ENCODE results near the gene IL26.

- TF ChIP-seq RFX5 (IDR thresholded peaks at IDR 0.05) (no peak), RAD21 (conservative IDR thresholded peaks at IDR 0.05 in 1 of 2, IDR thresholded peaks at IDR 0.05 in 1 of 2) (no peak)
- TF ChIP-seq, protein P1, sequence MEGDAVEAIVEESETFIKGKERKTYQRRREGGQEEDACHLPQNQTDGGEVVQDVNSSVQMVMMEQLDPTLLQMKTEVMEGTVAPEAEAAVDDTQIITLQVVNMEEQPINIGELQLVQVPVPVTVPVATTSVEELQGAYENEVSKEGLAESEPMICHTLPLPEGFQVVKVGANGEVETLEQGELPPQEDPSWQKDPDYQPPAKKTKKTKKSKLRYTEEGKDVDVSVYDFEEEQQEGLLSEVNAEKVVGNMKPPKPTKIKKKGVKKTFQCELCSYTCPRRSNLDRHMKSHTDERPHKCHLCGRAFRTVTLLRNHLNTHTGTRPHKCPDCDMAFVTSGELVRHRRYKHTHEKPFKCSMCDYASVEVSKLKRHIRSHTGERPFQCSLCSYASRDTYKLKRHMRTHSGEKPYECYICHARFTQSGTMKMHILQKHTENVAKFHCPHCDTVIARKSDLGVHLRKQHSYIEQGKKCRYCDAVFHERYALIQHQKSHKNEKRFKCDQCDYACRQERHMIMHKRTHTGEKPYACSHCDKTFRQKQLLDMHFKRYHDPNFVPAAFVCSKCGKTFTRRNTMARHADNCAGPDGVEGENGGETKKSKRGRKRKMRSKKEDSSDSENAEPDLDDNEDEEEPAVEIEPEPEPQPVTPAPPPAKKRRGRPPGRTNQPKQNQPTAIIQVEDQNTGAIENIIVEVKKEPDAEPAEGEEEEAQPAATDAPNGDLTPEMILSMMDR (IDR thresholded peaks at IDR 0.05), result no peak
- TF ChIP-seq, protein P2, sequence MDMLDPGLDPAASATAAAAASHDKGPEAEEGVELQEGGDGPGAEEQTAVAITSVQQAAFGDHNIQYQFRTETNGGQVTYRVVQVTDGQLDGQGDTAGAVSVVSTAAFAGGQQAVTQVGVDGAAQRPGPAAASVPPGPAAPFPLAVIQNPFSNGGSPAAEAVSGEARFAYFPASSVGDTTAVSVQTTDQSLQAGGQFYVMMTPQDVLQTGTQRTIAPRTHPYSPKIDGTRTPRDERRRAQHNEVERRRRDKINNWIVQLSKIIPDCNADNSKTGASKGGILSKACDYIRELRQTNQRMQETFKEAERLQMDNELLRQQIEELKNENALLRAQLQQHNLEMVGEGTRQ (IDR thresholded peaks at IDR 0.05), result no peak
Observed at GRCh38 chr12:68271346-68271745, 45.7 kb upstream of the IL26 start.

Measured in A549 (cell line).